B cell (primary cell): ENCODE data around the gene ATXN1. TPM values are rescaled to one million over a fixed set of nuclear protein-coding genes. Genes with fewer than 3 reads are reported as not detected.

Experiments
- ATAC-seq: fragments of 200-7000 bp; cut with Tn5 transposase; one replicate; pipeline ENCODE4 v1.10.0; 2021; ENCODE audit warnings: low read depth, mild to moderate bottlenecking, moderate number of reproducible peaks, moderate library complexity
- CTCF ChIA-PET: fragments of 350-600 bp; sonication (Branson Sonifier 250); formaldehyde crosslinking; loops from one replicate; lab custom pipeline; 2021; ENCODE audit warnings: antibody characterized with exemption, inconsistent platforms; lab: Charles Lee
- POLR2A ChIA-PET: fragments of 350-600 bp; sonication (Branson Sonifier 250); formaldehyde crosslinking; loops from one replicate; lab custom pipeline; 2021; ENCODE audit warnings: antibody characterized with exemption; lab: Charles Lee
- DNase-seq: peaks from one replicate; pipeline ENCODE4 v3.0.0; 2013
- H2AFZ ChIP-seq: 2 replicates; pipeline ENCODE4 v1.6.1; 2012; ENCODE audit warnings: mild to moderate bottlenecking, low read depth, low read length; ENCODE audit not compliant: insufficient read depth, poor library complexity, severe bottlenecking
- H3K27ac ChIP-seq, 2 donors: 1 replicate in 1 of 2; 2 replicates in 1 of 2; pipeline ENCODE4 v1.5.1; 2012 to 2013; ENCODE audit warnings: low read length in 2 of 2, mild to moderate bottlenecking in 2 of 2, moderate library complexity in 1 of 2
- H3K27me3 ChIP-seq, 4 experiments: fragments of 200-600 bp in 1 of 4; sonication (generic) in 1 of 4; replicated peaks in 1 of 4; 1 replicate in 2 of 4; 2 replicates in 2 of 4; pipeline versions ENCODE4 v1.6.1 to v1.7.0; 2013 to 2016; ENCODE audit warnings: low read length in 3 of 4, mild to moderate bottlenecking in 2 of 4, mixed read lengths in 1 of 4, moderate library complexity in 1 of 4; ENCODE audit not compliant: insufficient read depth in 4 of 4, control insufficient read depth in 3 of 4; ENCODE audit errors: control extremely low read depth in 1 of 4
- H3K36me3 ChIP-seq, 2 experiments: replicated peaks in 1 of 2; 1 replicate in 1 of 2; 2 replicates in 1 of 2; pipeline versions ENCODE4 v1.6.1 to v1.7.1; 2013; ENCODE audit warnings: low read length in 1 of 2; ENCODE audit not compliant: insufficient read depth in 2 of 2, control insufficient read depth in 1 of 2; ENCODE audit errors: control extremely low read depth in 1 of 2, extremely low read depth in 1 of 2
- H3K4me1 ChIP-seq, 2 donors: fragments of 200-600 bp in 1 of 2; sonication (generic) in 1 of 2; 1 replicate in 1 of 2; 2 replicates in 1 of 2; pipeline versions ENCODE4 v1.5.1 to v1.6.1; 2013 to 2017; ENCODE audit warnings: low read length in 2 of 2; ENCODE audit not compliant: control insufficient read depth in 2 of 2, insufficient read depth in 2 of 2
- H3K4me2 ChIP-seq: replicated peaks from 2 replicates; pipeline ENCODE3; 2012; ENCODE audit warnings: mild to moderate bottlenecking, low read depth, low read length; ENCODE audit not compliant: poor library complexity, severe bottlenecking
- H3K4me3 ChIP-seq, 5 experiments: fragments of 200-600 bp in 1 of 5; sonication (generic) in 1 of 5; 1 replicate in 3 of 5; 2 replicates in 2 of 5; pipeline versions ENCODE4 v1.5.1 to v1.7.0; 2011 to 2016; ENCODE audit warnings: low read length in 4 of 5, mild to moderate bottlenecking in 4 of 5, low read depth in 2 of 5, control low read depth in 1 of 5, moderate library complexity in 1 of 5; ENCODE audit not compliant: insufficient read depth in 1 of 5; ENCODE audit errors: control extremely low read depth in 1 of 5, extremely low read depth in 1 of 5
- H3K79me2 ChIP-seq: fragments of 200-600 bp; sonication (generic); one replicate; pipeline ENCODE4 v1.6.0; 2016; ENCODE audit warnings: low read length; ENCODE audit not compliant: control insufficient read depth, insufficient read depth
- H3K9ac ChIP-seq: fragments of 200-600 bp; sonication (generic); 2 replicates; pipeline ENCODE4 v1.6.1; 2017; ENCODE audit warnings: mild to moderate bottlenecking, low read length, moderate library complexity
- H3K9me3 ChIP-seq, 3 donors: one replicate each; pipeline versions ENCODE4 v1.6.1 to v1.7.1; 2013; ENCODE audit warnings: low read length in 2 of 3; ENCODE audit not compliant: control insufficient read depth in 2 of 3, insufficient read depth in 1 of 3; ENCODE audit errors: control extremely low read depth in 1 of 3
- H4K20me1 ChIP-seq: 2 replicates; pipeline ENCODE4 v1.6.0; 2012; ENCODE audit warnings: mild to moderate bottlenecking, low read length; ENCODE audit not compliant: insufficient read depth, control insufficient read depth, poor library complexity, severe bottlenecking
- H3K27ac Mint-ChIP-seq: one replicate; pipeline ENCODE4 v1.8.0; 2021; ENCODE audit warnings: mixed read lengths
- H3K27me3 Mint-ChIP-seq: one replicate; pipeline ENCODE4 v1.8.0; 2021; ENCODE audit warnings: mixed read lengths
- H3K4me1 Mint-ChIP-seq: one replicate; pipeline ENCODE4 v1.8.0; 2021; ENCODE audit warnings: mixed read lengths
- H3K4me3 Mint-ChIP-seq: one replicate; pipeline ENCODE4 v1.8.0; 2021; ENCODE audit warnings: mixed read lengths
- H3K9me3 Mint-ChIP-seq: one replicate; pipeline ENCODE4 v1.8.0; 2022; ENCODE audit warnings: mixed read lengths; ENCODE audit not compliant: insufficient read depth
- EZH2 ChIP-seq: IDR thresholded peaks from 2 replicates; pipeline ENCODE4 v1.6.1; 2012; ENCODE audit warnings: borderline replicate concordance, low read depth, mild to moderate bottlenecking, moderate library complexity, low read length; ENCODE audit not compliant: insufficient read depth, poor library complexity, severe bottlenecking
- WGBS: methylation state at CpG from one replicate; pipeline ENCODE4 v1.1.5; 2013; ENCODE audit warnings: missing lambda C conversion rate; ENCODE audit not compliant: insufficient coverage; 5-methylcytosine and 5-hydroxymethylcytosine counted together
- intact Hi-C: fragments of 100-400 bp; cut with micrococcal nuclease; formaldehyde crosslinking; loops from one replicate; pipeline ENCODE4 v1.10.0; 2022
- polyA plus RNA-seq: library from polyadenylated mRNA; depleted of rRNA; stranded (reverse); fragments of >200 nt; gene quantifications from 2 replicates; pipeline ENCODE4 v1.2.3, GENCODE V29; 2012
- total RNA-seq, 2 donors: library from RNA; stranded (reverse); fragments of 120-200 nt in 1 of 2; gene quantifications; 1 replicate in 1 of 2; 2 replicates in 1 of 2; pipeline versions ENCODE4 v1.2.3 to v1.2.4, GENCODE V29; 2013 to 2022
- TF ChIP-seq, protein P1 (sequence below): fragments of 200-600 bp; IDR thresholded peaks from one replicate; pipeline ENCODE4 v1.8.0; 2022; ENCODE audit warnings: antibody characterized with exemption, mild to moderate bottlenecking

The ATXN1 gene
- total and polyA plus RNA-seq, 2 donors (not counting 1 experiment from before 2014, with no cell fraction given) = 5.7 to 63.8 TPM

DNA sequence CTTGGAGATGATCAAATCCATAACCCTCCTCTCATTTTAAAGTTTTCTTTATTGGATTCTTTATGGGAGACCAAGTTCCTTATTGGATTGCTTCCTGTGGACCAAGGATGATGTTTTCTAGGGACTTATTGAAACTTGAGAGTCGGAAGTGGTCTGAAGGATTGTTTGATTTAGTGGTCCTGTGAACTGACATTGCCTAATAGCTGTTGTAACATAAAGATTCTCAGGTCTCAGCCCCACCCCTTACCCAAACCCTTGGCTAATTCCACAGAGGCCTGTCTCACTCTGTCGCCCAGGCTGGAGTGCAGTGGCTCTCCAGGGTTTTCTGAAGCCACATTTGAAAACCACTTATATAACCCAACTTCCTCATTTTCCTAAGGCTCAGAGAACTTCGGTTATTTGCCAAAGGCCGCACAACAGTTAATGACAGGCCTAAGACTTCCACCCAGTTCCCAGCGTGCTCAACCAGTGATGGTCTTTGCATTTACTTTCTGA is 77.0 kb downstream of the ATXN1 start:
- peak; percentile 34 for ATAC-seq
- peaks cover 44% of the 10 kb centered on the region for H3K4me1 Mint-ChIP-seq
- H3K9me3 ChIP-seq = no peaks in the 10 kb centered on the region
- TF ChIP-seq, protein P1, sequence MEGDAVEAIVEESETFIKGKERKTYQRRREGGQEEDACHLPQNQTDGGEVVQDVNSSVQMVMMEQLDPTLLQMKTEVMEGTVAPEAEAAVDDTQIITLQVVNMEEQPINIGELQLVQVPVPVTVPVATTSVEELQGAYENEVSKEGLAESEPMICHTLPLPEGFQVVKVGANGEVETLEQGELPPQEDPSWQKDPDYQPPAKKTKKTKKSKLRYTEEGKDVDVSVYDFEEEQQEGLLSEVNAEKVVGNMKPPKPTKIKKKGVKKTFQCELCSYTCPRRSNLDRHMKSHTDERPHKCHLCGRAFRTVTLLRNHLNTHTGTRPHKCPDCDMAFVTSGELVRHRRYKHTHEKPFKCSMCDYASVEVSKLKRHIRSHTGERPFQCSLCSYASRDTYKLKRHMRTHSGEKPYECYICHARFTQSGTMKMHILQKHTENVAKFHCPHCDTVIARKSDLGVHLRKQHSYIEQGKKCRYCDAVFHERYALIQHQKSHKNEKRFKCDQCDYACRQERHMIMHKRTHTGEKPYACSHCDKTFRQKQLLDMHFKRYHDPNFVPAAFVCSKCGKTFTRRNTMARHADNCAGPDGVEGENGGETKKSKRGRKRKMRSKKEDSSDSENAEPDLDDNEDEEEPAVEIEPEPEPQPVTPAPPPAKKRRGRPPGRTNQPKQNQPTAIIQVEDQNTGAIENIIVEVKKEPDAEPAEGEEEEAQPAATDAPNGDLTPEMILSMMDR = no peak
- no peak for TF ChIP-seq EZH2
- intact Hi-C loops = no loop called here
- POLR2A ChIA-PET = no interaction called here
- H3K4me3 ChIP-seq = no peak overlapping the region
- H3K4me2 ChIP-seq = peak overlapping the region; percentile 10
- peaks cover 21 to 22% of the 10 kb centered on the region in 2 donors for H3K4me1 ChIP-seq
- H3K79me2 ChIP-seq = no peaks in the 10 kb centered on the region
- 3% methylated on average over 3 of the region's 5 CpGs for WGBS
- peak overlapping the region; percentile 73 for H3K27ac Mint-ChIP-seq
- H3K27me3 Mint-ChIP-seq = no peaks in the 10 kb centered on the region
- H3K27ac ChIP-seq = peak overlapping the region in 1 of 2 donors; percentile 15
- DNase-seq = peak; percentile 38
- no peaks in the 10 kb centered on the region for H3K27me3 ChIP-seq
- H2AFZ ChIP-seq = no peak overlapping the region
- CTCF ChIA-PET = interaction anchor here (1.4 to 1.5 kb wide), 2 partner anchors 15 to 79 kb away, joined by 3 read pairs; no protein-coding TSS in a partner anchor
- no peak overlapping the region for H3K9ac ChIP-seq
- no peaks in the 10 kb centered on the region for H3K36me3 ChIP-seq
- H4K20me1 ChIP-seq = no peaks in the 10 kb centered on the region
- H3K9me3 Mint-ChIP-seq = no peaks in the 10 kb centered on the region
- peak overlapping the region; percentile 56 for H3K4me3 Mint-ChIP-seq

DNA sequence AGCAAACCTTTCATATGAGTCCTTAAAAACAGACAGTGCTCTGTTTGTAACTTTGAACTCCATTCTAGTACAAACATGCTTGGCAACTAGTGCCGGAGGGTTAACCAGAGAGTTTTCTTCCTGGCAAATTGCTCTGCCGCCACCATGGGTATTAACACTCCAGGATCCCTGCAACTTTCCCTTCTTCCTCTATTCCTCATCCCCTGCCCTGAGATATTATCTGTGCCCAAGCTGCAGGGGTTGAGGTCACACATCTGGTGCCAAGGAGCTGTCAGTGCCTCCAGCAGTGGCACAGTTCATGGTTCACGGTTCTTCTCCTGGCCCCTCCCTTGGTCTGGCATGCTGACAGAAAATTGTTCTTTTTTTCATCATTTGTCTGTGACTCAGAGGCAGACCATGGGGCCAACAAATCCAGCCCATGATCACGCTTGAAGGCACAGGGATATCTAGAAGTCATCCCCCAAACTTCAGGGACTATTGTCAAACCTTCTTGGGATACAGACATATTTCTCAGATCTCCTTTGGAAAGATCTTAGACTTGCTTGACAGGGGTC is 77.5 kb downstream of the ATXN1 start:
- no peak for TF ChIP-seq EZH2
- TF ChIP-seq, protein P1 = no peak
- ChIA-PET POLR2A (no interaction called here), CTCF (interaction anchor here (1.1 to 1.5 kb wide), 3 partner anchors 11 to 79 kb away, joined by 3 read pairs; no protein-coding TSS in a partner anchor)
- Mint-ChIP-seq H3K4me1 (peaks cover 43% of the 10 kb centered on the region), H3K27ac (peak overlapping the region; percentile 73), H3K4me3 (peak overlapping the region; percentile 38), H3K9me3 (no peaks in the 10 kb centered on the region), H3K27me3 (no peaks in the 10 kb centered on the region)
- H3K36me3 ChIP-seq = no peaks in the 10 kb centered on the region
- intact Hi-C loops = no loop called here
- DNase-seq (peak; percentile 30), ATAC-seq (peak; percentile 44)
- no peak overlapping the region for H2AFZ ChIP-seq
- no peaks in the 10 kb centered on the region for H4K20me1 ChIP-seq
- no peaks in the 10 kb centered on the region for H3K9me3 ChIP-seq
- H3K4me2 ChIP-seq = peak overlapping the region; percentile 10
- peak overlapping the region in 1 of 2 donors; percentile 15 for H3K27ac ChIP-seq
- H3K27me3 ChIP-seq = no peaks in the 10 kb centered on the region
- peaks cover 21 to 22% of the 10 kb centered on the region in 2 donors for H3K4me1 ChIP-seq
- no peaks in the 10 kb centered on the region for H3K79me2 ChIP-seq
- 43% methylated on average over 4 of the region's 4 CpGs for WGBS
- no peak overlapping the region for H3K9ac ChIP-seq
- H3K4me3 ChIP-seq = no peak overlapping the region
